Measurements from ENCODE around the gene MDFIC. TPM values are rescaled to one million over a fixed set of nuclear protein-coding genes. Genes with fewer than 3 reads are reported as not detected.
A peak's percentile ranks its signal among the peaks of the same experiment; 100 is the strongest.

The MDFIC gene
- total RNA-seq, 1 donor from 2014 or later, result 25.2 TPM

DNA sequence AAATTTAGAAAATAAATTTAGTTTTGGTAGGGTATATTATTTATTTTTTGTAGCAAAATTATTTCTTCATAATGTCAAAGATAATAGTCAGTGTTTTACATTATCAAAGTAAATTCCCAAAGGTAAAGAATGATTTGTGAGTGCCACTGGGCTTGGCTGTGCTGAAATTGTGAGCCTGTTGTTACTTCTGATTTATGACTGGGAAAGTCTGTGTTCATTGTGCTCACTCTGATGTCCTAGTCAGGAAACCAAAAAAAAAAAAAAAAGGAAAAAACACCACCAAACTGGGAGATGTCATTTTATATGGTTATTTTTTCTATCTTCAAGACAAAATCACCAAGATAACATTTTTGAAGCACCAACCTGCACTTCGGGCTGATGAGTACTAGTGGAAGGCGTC, 44.3 kb downstream of the MDFIC start:
- H3K27me3 Mint-ChIP-seq (ENCODE audit: low read depth), result no peaks in the 10 kb centered on the region
- TF ChIP-seq, protein P1, sequence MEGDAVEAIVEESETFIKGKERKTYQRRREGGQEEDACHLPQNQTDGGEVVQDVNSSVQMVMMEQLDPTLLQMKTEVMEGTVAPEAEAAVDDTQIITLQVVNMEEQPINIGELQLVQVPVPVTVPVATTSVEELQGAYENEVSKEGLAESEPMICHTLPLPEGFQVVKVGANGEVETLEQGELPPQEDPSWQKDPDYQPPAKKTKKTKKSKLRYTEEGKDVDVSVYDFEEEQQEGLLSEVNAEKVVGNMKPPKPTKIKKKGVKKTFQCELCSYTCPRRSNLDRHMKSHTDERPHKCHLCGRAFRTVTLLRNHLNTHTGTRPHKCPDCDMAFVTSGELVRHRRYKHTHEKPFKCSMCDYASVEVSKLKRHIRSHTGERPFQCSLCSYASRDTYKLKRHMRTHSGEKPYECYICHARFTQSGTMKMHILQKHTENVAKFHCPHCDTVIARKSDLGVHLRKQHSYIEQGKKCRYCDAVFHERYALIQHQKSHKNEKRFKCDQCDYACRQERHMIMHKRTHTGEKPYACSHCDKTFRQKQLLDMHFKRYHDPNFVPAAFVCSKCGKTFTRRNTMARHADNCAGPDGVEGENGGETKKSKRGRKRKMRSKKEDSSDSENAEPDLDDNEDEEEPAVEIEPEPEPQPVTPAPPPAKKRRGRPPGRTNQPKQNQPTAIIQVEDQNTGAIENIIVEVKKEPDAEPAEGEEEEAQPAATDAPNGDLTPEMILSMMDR (IDR thresholded peaks at IDR 0.05; ENCODE audit: unreplicated experiment), result no peak
- H3K9me3 Mint-ChIP-seq, result peaks cover 9% of the 10 kb centered on the region

DNA sequence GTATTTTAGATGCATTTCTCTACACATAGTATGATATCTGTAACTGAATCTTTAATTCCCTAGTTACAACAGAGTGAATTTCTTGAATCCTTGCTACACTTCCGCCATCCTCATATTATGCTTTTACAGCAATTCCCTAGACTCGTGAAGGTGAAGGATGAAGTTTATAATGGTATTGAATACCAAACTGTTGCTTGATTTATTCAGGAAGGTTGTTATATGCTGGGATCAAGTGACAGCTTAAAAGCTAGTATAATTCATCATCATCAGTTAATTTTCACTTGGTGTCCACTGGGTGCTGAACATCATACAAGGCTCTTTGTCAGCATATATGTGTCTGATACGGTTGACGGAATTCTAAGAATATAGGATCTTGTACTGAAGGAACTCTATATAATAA, 47.2 kb downstream of the MDFIC start:
- Mint-ChIP-seq H3K36me3 (peaks cover 13% of the 10 kb centered on the region), H3K9me3 (peaks cover 9% of the 10 kb centered on the region), H3K27ac (no peak overlapping the region), H3K4me1 (peaks cover 8% of the 10 kb centered on the region), H3K27me3 (ENCODE audit: low read depth) (no peaks in the 10 kb centered on the region), H3K4me3 (no peak overlapping the region)
- TF ChIP-seq, protein P1 (IDR thresholded peaks at IDR 0.05; ENCODE audit: unreplicated experiment), result no peak
- no peak for DNase-seq (ENCODE audit: low spot score in 2 of 2, unreplicated experiment in 2 of 2)

More for the DNA sequence above, 44.3 kb downstream of the MDFIC start:
- peaks cover 13% of the 10 kb centered on the region for H3K36me3 Mint-ChIP-seq
- H3K4me3 Mint-ChIP-seq, result no peak overlapping the region
- no peak for DNase-seq (ENCODE audit: low spot score in 2 of 2, unreplicated experiment in 2 of 2)
- H3K27ac Mint-ChIP-seq, result peak overlapping the region; percentile 13
- H3K4me1 Mint-ChIP-seq, result peaks cover 7% of the 10 kb centered on the region

DNA sequence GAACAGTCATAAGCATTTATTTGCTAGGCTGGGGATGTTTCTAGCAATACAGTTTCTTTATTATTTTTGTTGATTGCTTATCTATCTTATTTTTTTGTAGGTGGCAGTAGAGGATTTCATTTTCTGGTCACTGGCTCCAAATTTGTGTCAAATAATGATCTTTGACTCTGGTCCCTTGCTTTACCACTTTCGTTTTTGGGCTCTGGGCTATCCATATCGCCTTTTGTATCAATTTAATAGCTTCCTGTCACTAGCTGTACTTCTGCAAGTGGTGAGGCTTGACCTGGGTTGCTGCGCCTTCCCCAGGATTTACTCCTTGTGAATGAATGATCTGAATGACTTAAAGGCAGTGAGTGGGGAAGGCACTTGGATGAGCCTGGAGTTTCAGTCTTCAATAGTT, 48.4 kb downstream of the MDFIC start:
- TF ChIP-seq, protein P1 (IDR thresholded peaks at IDR 0.05; ENCODE audit: unreplicated experiment), result no peak
- no peaks in the 10 kb centered on the region for H3K27me3 Mint-ChIP-seq (ENCODE audit: low read depth)
- H3K27ac Mint-ChIP-seq, result no peak overlapping the region
- H3K9me3 Mint-ChIP-seq, result peaks cover 9% of the 10 kb centered on the region
- H3K36me3 Mint-ChIP-seq, result peaks cover 9% of the 10 kb centered on the region
- DNase-seq (ENCODE audit: low spot score in 2 of 2, unreplicated experiment in 2 of 2), result no peak
- H3K4me1 Mint-ChIP-seq, result peaks cover 8% of the 10 kb centered on the region
- H3K4me3 Mint-ChIP-seq, result no peak overlapping the region

DNA sequence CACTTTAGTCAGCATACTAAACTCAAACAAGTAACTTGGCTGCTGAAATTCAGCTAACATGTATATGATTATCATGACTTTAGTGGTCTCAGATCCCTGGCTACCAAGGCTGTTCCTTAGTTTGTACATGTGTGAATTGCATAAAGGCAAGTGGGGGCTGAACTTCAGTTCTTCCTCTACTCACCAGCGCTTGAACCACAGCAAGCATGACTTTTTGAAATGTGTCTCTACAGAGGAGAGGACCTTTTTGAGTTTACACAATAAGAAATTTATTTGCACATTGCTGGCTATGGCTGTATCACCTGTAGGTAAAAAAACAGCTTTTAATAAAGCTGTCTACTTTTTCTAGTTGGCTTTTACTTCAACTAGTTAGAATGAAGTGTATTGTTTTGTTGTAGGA, 48.8 kb downstream of the MDFIC start:
- H3K9me3 Mint-ChIP-seq, result peaks cover 9% of the 10 kb centered on the region

DNA sequence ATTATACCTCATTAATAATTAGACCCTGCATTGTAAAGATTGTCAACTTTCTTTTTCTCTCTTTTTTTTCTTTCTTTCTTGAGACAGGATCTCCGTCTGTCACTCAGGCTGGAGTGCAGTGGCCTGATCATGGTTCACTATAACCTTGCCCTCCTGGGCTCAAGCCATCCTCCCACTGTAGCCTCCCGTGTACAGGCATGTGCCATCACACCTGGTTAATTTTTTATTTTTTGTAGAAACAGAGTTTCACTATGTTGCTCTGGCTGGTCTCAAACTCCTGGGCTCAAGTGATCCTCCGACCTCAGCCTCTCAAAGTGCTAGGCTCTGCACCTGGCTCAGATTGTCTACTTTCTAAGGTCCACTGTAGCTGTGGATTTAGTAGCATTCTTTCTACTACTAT, 50.7 kb downstream of the MDFIC start:
- no peak for DNase-seq (ENCODE audit: low spot score in 2 of 2, unreplicated experiment in 2 of 2)
- peak overlapping the region; percentile 32 for H3K27ac Mint-ChIP-seq
- H3K4me1 Mint-ChIP-seq, result peaks cover 3% of the 10 kb centered on the region
- no peaks in the 10 kb centered on the region for H3K27me3 Mint-ChIP-seq (ENCODE audit: low read depth)
- peaks cover 9% of the 10 kb centered on the region for H3K9me3 Mint-ChIP-seq
- peaks cover 8% of the 10 kb centered on the region for H3K36me3 Mint-ChIP-seq
- H3K4me3 Mint-ChIP-seq, result no peak overlapping the region
- TF ChIP-seq, protein P1 (IDR thresholded peaks at IDR 0.05; ENCODE audit: unreplicated experiment), result no peak

More for the DNA sequence above, 48.8 kb downstream of the MDFIC start:
- TF ChIP-seq, protein P1 (IDR thresholded peaks at IDR 0.05; ENCODE audit: unreplicated experiment), result no peak
- no peak overlapping the region for H3K27ac Mint-ChIP-seq
- no peak overlapping the region for H3K4me3 Mint-ChIP-seq
- no peak for DNase-seq (ENCODE audit: low spot score in 2 of 2, unreplicated experiment in 2 of 2)
- H3K27me3 Mint-ChIP-seq (ENCODE audit: low read depth), result no peaks in the 10 kb centered on the region
- peaks cover 8% of the 10 kb centered on the region for H3K4me1 Mint-ChIP-seq
- peaks cover 9% of the 10 kb centered on the region for H3K36me3 Mint-ChIP-seq

DNA sequence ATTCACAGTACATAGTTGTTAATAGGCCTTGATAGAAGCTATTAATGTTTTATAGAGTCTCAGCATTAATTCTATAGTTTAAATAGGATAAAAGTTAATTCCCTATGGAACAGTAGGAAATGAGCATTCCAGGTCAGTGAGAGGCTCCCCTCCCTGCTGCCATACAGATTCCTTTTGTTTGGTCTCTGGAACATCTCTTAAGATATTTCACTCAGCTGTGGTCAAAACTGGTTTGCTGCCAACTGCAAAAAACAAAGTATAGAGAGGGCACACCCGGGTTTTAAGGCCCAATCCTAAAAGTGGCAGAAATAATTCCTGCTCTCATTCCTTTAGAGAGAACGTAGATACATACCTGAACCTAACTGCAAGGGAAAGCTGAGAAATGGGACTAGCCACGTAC, 51.3 kb downstream of the MDFIC start:
- DNase-seq (ENCODE audit: low spot score in 2 of 2, unreplicated experiment in 2 of 2), result no peak
- TF ChIP-seq, protein P1 (IDR thresholded peaks at IDR 0.05; ENCODE audit: unreplicated experiment), result no peak
- Mint-ChIP-seq H3K36me3 (peaks cover 8% of the 10 kb centered on the region), H3K4me1 (peaks cover 3% of the 10 kb centered on the region), H3K9me3 (peaks cover 9% of the 10 kb centered on the region), H3K27me3 (ENCODE audit: low read depth) (no peaks in the 10 kb centered on the region), H3K4me3 (no peak overlapping the region), H3K27ac (no peak overlapping the region)
